Neuronal stem cell (in vitro differentiated cells): Measurements from ENCODE around the gene DAGLB.

Experiments
- DNase-seq: peaks from one replicate; pipeline ENCODE4 v3.0.0-alpha.2; 2013; ENCODE audit warnings: low spot score
- H2AFZ ChIP-seq: one replicate; pipeline ENCODE4 v1.6.1; 2013; ENCODE audit warnings: mild to moderate bottlenecking, low read length, inconsistent platforms
- H2AK5ac ChIP-seq: 2 replicates; pipeline ENCODE4 v1.6.1; 2013; ENCODE audit warnings: low read depth, mild to moderate bottlenecking, inconsistent platforms, low read length, moderate library complexity, mixed read lengths
- H2BK120ac ChIP-seq: 2 replicates; pipeline ENCODE4 v1.6.1; 2013; ENCODE audit warnings: low read depth, mild to moderate bottlenecking, inconsistent platforms, low read length, moderate library complexity, mixed read lengths
- H2BK12ac ChIP-seq: one replicate; pipeline ENCODE4 v1.6.1; 2013; ENCODE audit warnings: low read length, inconsistent platforms
- H2BK15ac ChIP-seq: 2 replicates; pipeline ENCODE4 v1.6.1; 2013; ENCODE audit warnings: mild to moderate bottlenecking, low read length, inconsistent platforms, mixed read lengths
- H2BK5ac ChIP-seq: one replicate; pipeline ENCODE4 v1.6.1; 2013; ENCODE audit warnings: inconsistent platforms, mild to moderate bottlenecking, low read length, moderate library complexity
- H3K14ac ChIP-seq: one replicate; pipeline ENCODE4 v1.6.1; 2013; ENCODE audit warnings: low read length, inconsistent platforms
- H3K18ac ChIP-seq: 2 replicates; pipeline ENCODE4 v1.6.1; 2013; ENCODE audit warnings: low read length, inconsistent platforms
- H3K23ac ChIP-seq: 2 replicates; pipeline ENCODE4 v1.6.1; 2013; ENCODE audit warnings: low read depth, mild to moderate bottlenecking, mixed read lengths, low read length, inconsistent platforms; ENCODE audit not compliant: poor library complexity
- H3K27ac ChIP-seq: replicated peaks from 3 replicates; pipeline ENCODE4 v1.5.1; 2013; ENCODE audit warnings: low read length, inconsistent platforms
- H3K27me3 ChIP-seq, 3 experiments: 2 replicates each; pipeline ENCODE4 v1.6.1; 2013; ENCODE audit warnings: low read length in 3 of 3, mild to moderate bottlenecking in 2 of 3, inconsistent platforms in 1 of 3, low read depth in 1 of 3, mixed read lengths in 1 of 3, moderate library complexity in 1 of 3; ENCODE audit not compliant: control insufficient read depth in 3 of 3, insufficient read depth in 3 of 3
- H3K36me3 ChIP-seq, 2 donors: replicated peaks in 1 of 2; 2 replicates each; pipeline ENCODE4 v1.6.1; 2013; ENCODE audit warnings: low read length in 2 of 2; ENCODE audit not compliant: control insufficient read depth in 2 of 2, insufficient read depth in 2 of 2
- H3K4ac ChIP-seq: 2 replicates; pipeline ENCODE4 v1.6.1; 2013; ENCODE audit warnings: inconsistent platforms, mild to moderate bottlenecking, low read length, moderate library complexity
- H3K4me1 ChIP-seq, 2 donors: 1 replicate in 1 of 2; 2 replicates in 1 of 2; pipeline ENCODE4 v1.6.1; 2013; ENCODE audit warnings: low read length in 2 of 2, low read depth in 1 of 2; ENCODE audit not compliant: control insufficient read depth in 2 of 2, insufficient read depth in 1 of 2
- H3K4me2 ChIP-seq: one replicate; pipeline ENCODE4 v1.6.1; 2013; ENCODE audit warnings: mild to moderate bottlenecking, low read length, inconsistent platforms; ENCODE audit not compliant: insufficient read depth, poor library complexity, severe bottlenecking
- H3K4me3 ChIP-seq, 2 donors: 2 replicates each; pipeline ENCODE4 v1.5.1; 2013; ENCODE audit warnings: low read length in 2 of 2, mild to moderate bottlenecking in 2 of 2, inconsistent platforms in 1 of 2, moderate library complexity in 1 of 2
- H3K79me1 ChIP-seq: one replicate; pipeline ENCODE4 v1.6.1; 2013; ENCODE audit warnings: low read depth, mild to moderate bottlenecking, inconsistent platforms, low read length, moderate library complexity
- H3K9ac ChIP-seq: one replicate; pipeline ENCODE4 v1.6.1; 2013; ENCODE audit warnings: mild to moderate bottlenecking, low read depth, low read length, inconsistent platforms; ENCODE audit not compliant: poor library complexity
- H3K9me3 ChIP-seq, 2 donors: replicated peaks in 1 of 2; 2 replicates each; pipeline versions ENCODE3 to v1.6.1; 2013; ENCODE audit warnings: low read length in 2 of 2, mild to moderate bottlenecking in 2 of 2, inconsistent platforms in 1 of 2, low read depth in 1 of 2, mixed read lengths in 1 of 2, moderate library complexity in 1 of 2; ENCODE audit not compliant: control insufficient read depth in 2 of 2, insufficient read depth in 1 of 2
- H4K8ac ChIP-seq: one replicate; pipeline ENCODE4 v1.6.1; 2013; ENCODE audit warnings: low read depth, mild to moderate bottlenecking, inconsistent platforms, low read length, moderate library complexity
- H4K91ac ChIP-seq: one replicate; pipeline ENCODE4 v1.6.1; 2013; ENCODE audit warnings: low read length, low read depth, mild to moderate bottlenecking, inconsistent platforms; ENCODE audit not compliant: poor library complexity
- WGBS, 2 donors: extraction: QIAGEN DNeasy Blood & Tissue Kit; methylation state at CpG; one replicate each; pipeline ENCODE4 v1.1.7; 2013; ENCODE audit warnings: missing lambda C conversion rate in 2 of 2, mixed read lengths in 1 of 2; ENCODE audit not compliant: insufficient read length in 2 of 2, insufficient replicate concordance in 1 of 2; ENCODE audit errors: extremely low coverage in 2 of 2; 5-methylcytosine and 5-hydroxymethylcytosine counted together

The DAGLB gene

DNA sequence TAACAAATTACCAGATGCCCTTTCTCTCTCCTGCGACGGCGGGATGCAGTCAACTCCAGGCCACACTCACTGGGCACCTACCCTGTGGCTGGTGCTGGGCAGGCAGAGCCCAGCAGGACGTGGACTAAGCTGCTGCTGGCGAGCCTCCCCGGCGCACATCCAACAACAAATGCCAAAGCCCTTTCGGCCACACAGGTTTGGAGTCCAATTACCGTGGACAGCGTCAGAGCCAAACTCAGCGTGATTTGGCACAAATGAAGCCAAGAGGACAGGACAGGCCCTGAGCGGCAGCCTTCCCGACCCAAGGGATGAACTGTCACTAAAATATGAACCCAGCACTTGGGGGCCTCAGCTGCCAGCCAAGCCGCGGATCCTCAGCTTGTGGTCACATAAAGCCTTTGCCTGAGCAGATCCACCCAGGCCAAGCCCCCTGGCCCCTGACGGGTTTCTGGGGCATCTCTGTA is 28.4 kb downstream of the DAGLB start:
- H2AFZ ChIP-seq, result no peak overlapping the region
- H3K27me3 ChIP-seq, result no peaks in the 10 kb centered on the region
- peaks cover 0 to 5% of the 10 kb centered on the region in 2 donors for H3K4me1 ChIP-seq
- H2BK120ac ChIP-seq, result no peak overlapping the region
- H3K18ac ChIP-seq, result no peak overlapping the region
- no peak overlapping the region for H4K91ac ChIP-seq
- H2AK5ac ChIP-seq, result no peak overlapping the region
- no peak overlapping the region for H3K27ac ChIP-seq
- no peak overlapping the region for H3K4ac ChIP-seq
- no peak for DNase-seq
- H4K8ac ChIP-seq, result no peak overlapping the region
- H2BK12ac ChIP-seq, result no peak overlapping the region
- peak overlapping the region; percentile 63 for H3K9ac ChIP-seq
- no peak overlapping the region for H2BK15ac ChIP-seq
- H3K23ac ChIP-seq, result peak overlapping the region; percentile 43
- peaks cover 38 to 77% of the 10 kb centered on the region in 2 donors for H3K36me3 ChIP-seq
- no peak overlapping the region for H3K4me2 ChIP-seq
- peaks cover 0 to 6% of the 10 kb centered on the region in 2 donors for H3K9me3 ChIP-seq
- WGBS, 2 donors, result no CpG with 5 or more reads among the region's 16 CpGs
- no peak overlapping the region for H2BK5ac ChIP-seq
- H3K4me3 ChIP-seq, result no peak overlapping the region
- H3K79me1 ChIP-seq, result peaks cover 4% of the 10 kb centered on the region
- no peak overlapping the region for H3K14ac ChIP-seq

DNA sequence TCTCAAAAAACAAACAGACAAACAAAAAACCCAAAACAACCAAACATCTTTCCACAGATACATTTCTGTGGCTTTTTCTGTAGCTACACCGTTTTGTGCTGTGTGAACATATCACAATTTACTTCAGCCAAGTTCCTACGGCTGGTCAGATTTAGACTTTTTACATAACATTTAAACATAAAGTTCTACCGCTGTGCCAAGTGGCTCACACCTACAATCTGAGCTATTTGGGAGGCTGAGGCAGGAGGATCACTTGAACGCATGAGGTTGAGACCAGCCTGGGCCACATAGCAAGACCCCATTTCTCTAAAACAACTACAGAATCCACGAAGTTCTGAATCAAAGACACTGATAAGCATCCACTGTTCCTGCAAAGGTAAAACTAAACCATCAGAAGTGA is 30.3 kb downstream of the DAGLB start:
- WGBS, 2 donors, result no CpG with 5 or more reads among the region's 5 CpGs
- H3K9me3 ChIP-seq, result peaks cover 0 to 8% of the 10 kb centered on the region in 2 donors

DNA sequence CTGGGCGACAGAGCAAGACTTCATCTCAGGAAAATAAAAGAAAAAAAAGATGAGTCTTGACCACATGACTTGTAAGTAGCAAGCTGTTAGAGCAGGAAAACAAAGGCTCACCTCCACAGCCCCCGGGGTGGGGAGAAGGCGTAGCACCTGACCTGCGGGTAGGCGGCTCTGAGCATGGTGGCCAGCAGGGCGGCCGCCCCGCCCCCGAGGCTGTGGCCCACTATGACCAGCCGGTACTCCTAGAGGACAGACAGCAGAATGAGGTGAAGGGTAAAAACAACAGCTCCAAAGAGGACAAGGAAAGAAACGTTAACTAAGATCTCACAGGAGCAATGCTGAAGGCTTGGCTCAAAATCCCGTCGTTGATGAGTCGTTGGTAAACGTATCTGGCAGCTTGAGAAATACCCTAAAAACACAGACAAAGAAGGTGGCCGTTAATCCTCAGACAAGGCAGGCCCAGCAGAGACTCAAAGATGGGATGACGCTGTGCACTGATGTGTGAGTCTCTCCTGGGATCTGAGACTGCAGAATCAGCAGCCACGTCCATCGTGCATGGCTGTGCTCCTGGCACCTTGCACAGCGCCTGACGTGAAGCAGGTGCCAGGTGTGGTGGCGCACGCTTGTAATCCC is 31.1 kb downstream of the DAGLB start:
- no peaks in the 10 kb centered on the region for H3K27me3 ChIP-seq
- H4K91ac ChIP-seq, result no peak overlapping the region
- H3K79me1 ChIP-seq, result peaks cover 3% of the 10 kb centered on the region
- no peak overlapping the region for H3K23ac ChIP-seq
- H3K27ac ChIP-seq, result peak overlapping the region; percentile 54
- no peak overlapping the region for H2BK12ac ChIP-seq
- no peak overlapping the region for H3K4ac ChIP-seq
- H2BK120ac ChIP-seq, result no peak overlapping the region
- H2BK5ac ChIP-seq, result no peak overlapping the region
- H4K8ac ChIP-seq, result no peak overlapping the region
- DNase-seq, result no peak
- H3K9me3 ChIP-seq, result peaks cover 0 to 3% of the 10 kb centered on the region in 2 donors
- H3K4me2 ChIP-seq, result no peak overlapping the region
- H3K36me3 ChIP-seq, result peaks cover 40 to 75% of the 10 kb centered on the region in 2 donors
- H3K4me3 ChIP-seq, result no peak overlapping the region
- peak overlapping the region; percentile 24 for H3K18ac ChIP-seq
- no peak overlapping the region for H2BK15ac ChIP-seq
- no peak overlapping the region for H3K9ac ChIP-seq
- WGBS, 2 donors, result no CpG with 5 or more reads among the region's 23 CpGs
- H3K4me1 ChIP-seq, result peaks cover 0 to 5% of the 10 kb centered on the region in 2 donors
- no peak overlapping the region for H2AFZ ChIP-seq
- H2AK5ac ChIP-seq, result no peak overlapping the region
- no peak overlapping the region for H3K14ac ChIP-seq

More for the DNA sequence above, 30.3 kb downstream of the DAGLB start:
- Histone ChIP-seq H3K4me1 (peaks cover 0 to 5% of the 10 kb centered on the region in 2 donors), H2BK120ac (no peak overlapping the region), H3K79me1 (peaks cover 4% of the 10 kb centered on the region), H3K4me3 (no peak overlapping the region), H4K8ac (no peak overlapping the region), H3K27me3 (no peaks in the 10 kb centered on the region), H3K27ac (no peak overlapping the region), H3K23ac (no peak overlapping the region), H2BK5ac (no peak overlapping the region), H4K91ac (no peak overlapping the region), H3K9ac (no peak overlapping the region), H2BK12ac (no peak overlapping the region), H3K4me2 (no peak overlapping the region), H3K18ac (no peak overlapping the region), H2AK5ac (no peak overlapping the region), H3K36me3 (peaks cover 43 to 75% of the 10 kb centered on the region in 2 donors), H3K4ac (no peak overlapping the region), H2BK15ac (no peak overlapping the region), H2AFZ (no peak overlapping the region), H3K14ac (no peak overlapping the region)
- DNase-seq, result no peak

DNA sequence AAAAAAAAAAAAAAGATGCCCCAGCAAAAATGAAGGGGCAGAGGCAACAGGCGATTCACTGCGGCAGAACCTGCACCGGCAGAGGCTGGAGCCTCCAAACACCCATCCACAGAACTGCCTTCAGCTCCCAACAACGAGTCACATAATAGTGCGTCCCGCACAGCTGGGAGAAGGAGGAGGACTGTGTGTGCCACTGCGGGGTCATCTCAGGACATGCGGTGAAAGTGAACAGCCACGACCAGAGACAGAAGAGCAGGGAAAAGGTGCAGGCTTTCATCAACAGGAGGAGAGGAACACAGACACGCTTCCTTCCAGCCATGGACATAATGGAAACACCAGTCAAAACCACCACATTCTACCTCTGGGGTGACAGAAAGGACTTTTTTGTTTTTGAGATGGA is 34.1 kb downstream of the DAGLB start:
- H4K8ac ChIP-seq, result no peak overlapping the region
- no CpG with 5 or more reads among the region's 10 CpGs for WGBS, 2 donors
- H2BK15ac ChIP-seq, result no peak overlapping the region
- no peak overlapping the region for H3K4ac ChIP-seq
- no peak for DNase-seq
- H3K18ac ChIP-seq, result no peak overlapping the region
- H3K4me1 ChIP-seq, result peaks cover 0 to 8% of the 10 kb centered on the region in 2 donors
- no peak overlapping the region for H2BK5ac ChIP-seq
- H3K27me3 ChIP-seq, result no peaks in the 10 kb centered on the region
- H3K4me2 ChIP-seq, result no peak overlapping the region
- no peak overlapping the region for H3K23ac ChIP-seq
- no peak overlapping the region for H2AK5ac ChIP-seq
- peaks cover 44 to 80% of the 10 kb centered on the region in 2 donors for H3K36me3 ChIP-seq
- no peak overlapping the region for H3K14ac ChIP-seq
- H2AFZ ChIP-seq, result no peak overlapping the region
- H2BK120ac ChIP-seq, result no peak overlapping the region
- H3K27ac ChIP-seq, result no peak overlapping the region
- peaks cover 0 to 2% of the 10 kb centered on the region in 2 donors for H3K9me3 ChIP-seq
- H3K4me3 ChIP-seq, result no peak overlapping the region
- H3K79me1 ChIP-seq, result no peaks in the 10 kb centered on the region
- H2BK12ac ChIP-seq, result no peak overlapping the region
- H4K91ac ChIP-seq, result no peak overlapping the region
- no peak overlapping the region for H3K9ac ChIP-seq
